NOMO-1 (cell line): Measurements from ENCODE around the gene BTBD9.

Experiments used
- DNase-seq, 2 experiments: peaks; one replicate each; lab custom pipeline; 2025; ENCODE audit not compliant: unreplicated experiment in 2 of 2; lab: John Stamatoyannopoulos, UW

BTBD9 gene

GRCh38 chr6:38403548-38403947 lies 236.2 kb downstream of the BTBD9 start:
- DNase-seq = no peak

- no peak for DNase-seq
These were observed 239.0 kb downstream of the BTBD9 start for GRCh38 chr6:38400764-38401163.

DNA sequence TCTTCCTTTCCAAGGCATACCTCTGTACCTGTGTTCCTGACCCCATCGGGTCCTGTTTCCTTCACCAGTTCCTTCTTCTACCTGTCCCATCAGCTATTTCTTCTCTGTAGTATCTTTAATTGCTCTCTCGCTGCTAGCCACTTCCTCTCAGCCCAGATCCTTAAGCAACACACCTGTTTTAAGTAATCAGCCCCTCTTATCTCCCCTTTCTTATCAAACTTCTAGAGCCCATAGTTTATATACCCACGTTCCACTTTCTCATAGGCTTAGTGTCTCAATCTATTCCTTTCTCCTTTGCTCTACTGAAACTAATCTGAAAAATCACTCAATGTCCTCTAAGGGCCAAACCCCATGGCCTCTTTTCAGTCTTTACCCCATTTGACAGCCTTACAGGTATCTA lies 239.6 kb downstream of the BTBD9 start:
- DNase-seq = no peak

DNA sequence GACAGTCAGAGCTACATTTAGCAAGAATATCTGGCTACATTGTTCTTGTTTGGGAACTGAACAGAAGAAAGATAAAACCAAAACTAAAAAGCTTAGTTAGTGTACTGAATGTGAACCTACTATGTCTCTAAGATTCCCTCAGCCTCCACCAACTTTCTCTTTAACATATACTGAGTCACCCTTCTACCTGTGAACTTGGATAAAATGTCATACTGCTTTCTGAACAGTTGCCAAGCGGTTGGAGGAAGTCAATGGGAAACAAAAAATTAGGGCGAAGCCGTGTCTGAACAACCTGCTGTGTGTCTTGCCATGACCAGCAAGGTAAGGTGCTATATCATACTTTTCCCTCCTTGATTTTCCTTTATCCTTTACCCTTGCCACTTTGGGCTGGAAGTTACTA lies 243.5 kb downstream of the BTBD9 start:
- no peak for DNase-seq

GRCh38 chr6:38393986-38394385 lies 245.7 kb downstream of the BTBD9 start:
- DNase-seq = no peak

DNA sequence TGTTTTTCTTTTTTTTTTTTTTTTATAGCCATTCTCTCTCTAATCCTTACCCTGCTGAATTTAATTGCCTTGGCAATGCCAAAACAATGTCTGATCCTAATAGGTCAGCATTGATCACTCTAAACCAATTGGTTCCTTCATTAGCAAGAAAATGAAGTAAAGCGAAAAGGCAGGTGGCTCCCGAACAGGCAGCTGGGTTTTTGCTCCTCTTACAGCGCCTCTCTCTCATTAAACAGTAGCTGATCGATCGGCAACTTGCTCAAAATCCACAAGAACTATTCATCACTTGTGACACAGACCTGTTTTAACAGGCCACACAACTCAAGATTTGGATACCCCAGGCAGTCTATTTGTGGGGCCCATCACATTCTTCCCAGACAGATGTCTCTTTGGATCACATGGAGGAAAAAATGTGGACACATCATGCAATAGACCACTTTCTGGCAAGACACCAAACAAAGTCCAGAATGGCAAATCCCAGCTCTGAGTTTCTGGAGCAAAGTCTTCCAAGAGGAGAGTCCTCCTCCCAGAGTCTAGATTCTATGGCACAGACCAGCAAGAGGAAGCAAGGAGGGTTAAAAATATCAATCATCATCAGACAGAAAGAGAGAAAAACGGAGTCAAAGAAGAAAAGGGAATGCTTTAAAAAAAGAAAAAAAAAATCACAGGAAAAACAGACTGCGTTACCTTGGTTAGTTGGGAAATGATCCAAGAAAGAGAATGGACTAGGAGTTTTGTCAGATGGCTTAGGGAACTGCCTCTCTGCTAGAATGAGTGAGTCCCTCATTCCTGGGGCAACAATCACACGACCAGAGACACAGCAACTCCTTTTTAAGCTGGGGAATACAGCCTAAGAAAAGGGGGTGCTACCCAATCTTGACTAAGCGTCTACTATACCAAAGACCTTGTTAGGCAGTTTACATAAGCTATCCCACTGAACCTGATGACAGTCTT lies 247.8 kb downstream of the BTBD9 start:
- DNase-seq = no peak

- DNase-seq = no peak
These were observed 248.5 kb downstream of the BTBD9 start for GRCh38 chr6:38391206-38391605.

GRCh38 chr6:38389875-38390274 lies 249.9 kb downstream of the BTBD9 start:
- no peak for DNase-seq

DNA sequence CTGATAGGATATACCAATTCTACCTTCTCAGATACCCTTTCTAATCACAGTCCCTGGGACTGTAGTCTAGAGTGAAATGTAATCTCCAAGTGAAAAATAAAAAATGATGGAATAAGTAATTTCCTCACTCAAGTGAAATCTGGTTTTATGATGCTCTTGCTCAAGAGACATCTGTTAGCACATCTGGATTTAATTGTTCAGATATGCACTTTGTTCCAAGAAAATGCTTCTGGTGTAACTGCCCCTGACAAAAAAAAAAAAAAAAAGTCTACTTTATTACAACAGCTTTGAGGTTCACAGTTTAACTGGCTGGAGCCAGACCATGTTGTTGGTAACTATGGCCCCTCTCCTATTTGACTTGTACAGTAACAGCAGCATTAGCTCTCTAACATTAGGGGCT lies 251.8 kb downstream of the BTBD9 start:
- DNase-seq = no peak

GRCh38 chr6:38387461-38387860 lies 252.3 kb downstream of the BTBD9 start:
- DNase-seq = no peak

DNA sequence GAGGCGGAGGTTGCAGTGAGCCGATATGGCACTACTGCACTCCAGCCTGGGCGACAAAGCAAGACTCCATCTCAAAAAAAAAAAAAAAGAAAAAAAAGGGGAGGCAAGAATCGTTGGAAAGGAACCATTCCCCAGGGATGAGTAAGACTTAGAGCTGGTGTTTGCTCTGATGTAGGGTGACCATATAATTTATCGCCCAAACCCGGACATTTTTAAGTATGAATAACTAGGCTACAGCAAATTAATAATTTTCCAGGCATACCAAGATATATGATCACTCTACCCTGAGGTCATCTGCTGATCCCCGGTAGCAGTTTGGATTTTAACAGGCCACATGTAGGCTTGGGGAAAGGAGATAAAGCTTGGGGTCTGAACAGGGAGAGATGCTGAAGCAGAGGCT lies 260.9 kb downstream of the BTBD9 start:
- no peak for DNase-seq

DNA sequence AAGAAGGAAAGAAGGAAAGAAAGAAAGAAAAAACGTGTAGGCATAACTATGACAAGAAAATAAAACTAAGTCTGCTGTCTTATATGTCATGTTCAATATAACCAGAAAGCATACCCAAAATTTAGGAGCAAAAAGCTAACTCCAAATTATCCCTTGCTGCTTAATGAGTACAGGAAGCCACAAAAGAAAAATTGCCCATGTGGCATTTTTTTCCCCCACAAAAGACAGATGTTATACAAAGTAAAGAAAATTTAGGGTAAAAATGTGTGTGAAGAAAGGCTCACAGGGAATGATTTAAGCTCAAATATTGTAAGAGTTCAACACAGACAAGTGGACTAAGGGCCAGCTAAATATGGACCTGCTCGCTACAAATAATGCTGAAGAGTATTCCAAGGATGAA lies 263.8 kb downstream of the BTBD9 start:
- DNase-seq = no peak

DNA sequence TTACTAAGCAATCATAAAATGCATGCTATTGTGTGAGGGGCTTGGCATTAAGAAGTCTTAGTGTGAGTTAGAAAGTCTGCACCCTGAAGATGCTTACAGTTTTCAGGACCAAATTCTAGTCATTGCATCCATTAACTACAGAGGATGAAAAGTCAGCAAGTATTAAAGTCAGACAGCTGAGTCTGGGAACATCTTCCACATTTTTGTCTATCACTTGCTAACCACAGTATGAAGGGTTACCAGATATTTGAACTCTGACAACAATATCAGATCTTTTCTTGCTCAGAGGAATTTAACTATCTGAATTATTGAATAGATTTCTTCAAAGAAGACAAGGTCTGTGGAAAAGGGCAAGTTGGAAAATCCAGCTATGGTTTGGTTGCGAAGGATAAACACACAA lies 264.4 kb downstream of the BTBD9 start:
- DNase-seq = no peak

- no peak for DNase-seq
These were observed 267.8 kb downstream of the BTBD9 start for GRCh38 chr6:38371881-38372280.

DNA sequence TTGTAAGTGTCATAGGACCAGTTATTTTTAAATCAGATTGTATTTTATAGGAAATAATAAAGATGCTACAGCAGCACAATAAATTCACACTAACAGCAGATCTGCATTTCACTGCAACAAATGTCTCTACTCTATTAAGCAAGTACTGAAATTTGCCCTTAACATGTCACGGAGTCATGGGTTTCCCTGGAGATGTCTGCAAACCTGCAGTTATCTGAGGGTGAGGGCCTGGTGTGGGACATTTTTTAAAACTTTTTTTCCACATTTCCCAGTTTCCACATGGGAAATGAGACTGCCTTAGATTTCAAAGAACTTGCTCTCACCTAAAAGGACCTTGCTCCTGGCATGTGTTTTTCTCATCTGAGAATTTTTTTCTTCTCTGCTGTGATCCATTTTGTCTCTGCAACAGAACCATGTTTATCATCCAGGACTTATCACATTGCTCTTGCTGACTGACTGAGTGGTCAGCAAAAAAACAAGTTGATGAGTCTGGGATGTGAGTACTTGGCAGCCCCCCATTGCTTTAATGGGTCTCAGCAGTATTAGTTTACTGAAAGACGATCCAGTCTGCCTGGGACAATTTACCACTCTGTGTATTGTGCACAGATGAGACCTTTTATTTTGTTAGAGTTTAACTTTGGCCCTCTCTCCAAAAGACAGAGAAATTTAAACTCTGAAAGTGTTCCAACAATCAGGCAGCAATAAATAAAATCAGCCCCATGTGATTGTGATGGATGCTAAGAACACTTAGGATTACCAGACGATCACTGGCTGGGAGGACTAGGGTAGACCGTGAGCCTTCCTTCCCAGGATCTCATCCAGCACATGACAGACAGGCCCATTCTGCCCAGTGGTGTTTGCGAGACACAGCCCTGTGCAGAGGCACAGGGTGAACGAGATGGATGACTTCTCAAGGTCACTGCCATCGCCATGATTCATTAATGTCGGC lies 268.8 kb downstream of the BTBD9 start:
- no peak for DNase-seq

GRCh38 chr6:38367231-38367630 lies 272.5 kb downstream of the BTBD9 start:
- DNase-seq = no peak

DNA sequence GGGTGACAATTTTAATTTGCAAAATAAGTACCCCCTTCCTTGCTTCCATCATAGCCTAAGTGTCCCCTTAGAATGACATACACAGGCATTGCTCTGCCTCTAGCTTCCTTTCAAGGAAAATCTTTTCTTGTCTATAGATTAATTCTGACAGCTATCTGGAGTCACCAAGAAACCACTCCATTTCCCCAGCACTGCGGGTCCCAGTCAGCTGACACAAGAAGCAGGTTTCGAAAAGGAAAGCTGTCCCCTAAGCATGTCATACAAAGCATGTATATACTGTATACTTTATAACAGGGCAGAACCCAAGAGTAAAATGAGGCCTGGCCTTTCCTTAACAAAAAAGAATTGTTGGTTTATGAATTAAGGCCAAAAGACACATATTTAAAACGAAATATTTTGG lies 273.5 kb downstream of the BTBD9 start:
- no peak for DNase-seq

DNA sequence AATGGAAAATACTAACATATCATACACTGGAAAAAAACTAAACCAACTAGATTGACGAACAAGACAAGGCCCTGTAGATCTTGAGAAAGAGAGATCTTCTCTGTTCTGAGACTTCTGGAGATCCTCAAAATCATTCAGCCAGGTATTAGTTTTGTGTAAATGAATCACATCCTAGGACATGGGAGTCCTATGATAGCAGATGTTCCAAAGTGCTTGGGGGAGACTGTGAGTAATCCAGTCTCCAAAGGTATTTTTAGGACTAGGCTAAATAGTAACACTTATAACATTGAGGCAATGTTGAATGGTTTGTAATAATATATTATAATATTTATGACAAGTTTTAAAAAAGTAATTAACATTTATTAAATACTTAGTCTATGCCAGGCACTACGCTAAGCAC lies 275.0 kb downstream of the BTBD9 start:
- DNase-seq = no peak

DNA sequence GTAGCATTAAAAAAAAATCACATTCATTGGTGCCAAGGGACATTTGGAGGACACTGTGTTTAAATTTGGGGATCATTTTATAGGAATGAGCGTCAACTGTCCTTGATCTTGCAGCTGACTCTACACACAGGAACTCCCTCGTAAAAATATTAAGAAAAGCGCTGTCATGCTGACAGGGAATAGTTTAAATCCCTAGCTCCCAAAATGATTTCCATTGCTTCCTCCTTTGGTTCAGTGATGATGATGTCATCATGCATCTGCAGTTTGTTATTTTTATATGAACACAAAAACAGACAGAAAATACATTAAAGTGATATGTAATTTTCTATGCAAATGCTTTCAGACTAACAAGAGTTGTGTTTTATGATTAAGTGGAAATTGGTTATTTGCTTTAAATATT lies 275.6 kb downstream of the BTBD9 start:
- DNase-seq = no peak

GRCh38 chr6:38355519-38355918 lies 284.2 kb downstream of the BTBD9 start:
- no peak for DNase-seq

DNA sequence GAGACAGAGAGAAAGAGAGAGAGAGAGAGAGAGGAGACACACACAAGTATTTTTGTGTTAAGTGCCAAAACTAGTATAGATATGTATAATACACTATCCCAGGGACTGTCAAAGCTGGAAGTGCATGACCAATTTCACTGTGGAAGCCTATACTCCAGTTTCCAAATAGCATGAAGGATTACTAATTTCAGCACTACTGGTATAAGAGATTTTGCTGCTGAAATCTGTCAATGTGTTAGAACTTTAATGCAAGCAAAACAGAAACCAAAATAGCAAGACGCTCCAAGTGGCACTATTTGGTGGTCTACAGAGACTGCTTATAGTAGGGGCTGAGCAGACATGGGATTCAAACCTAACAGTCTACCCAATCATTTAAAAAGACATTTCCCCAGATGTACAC lies 284.8 kb downstream of the BTBD9 start:
- no peak for DNase-seq

DNA sequence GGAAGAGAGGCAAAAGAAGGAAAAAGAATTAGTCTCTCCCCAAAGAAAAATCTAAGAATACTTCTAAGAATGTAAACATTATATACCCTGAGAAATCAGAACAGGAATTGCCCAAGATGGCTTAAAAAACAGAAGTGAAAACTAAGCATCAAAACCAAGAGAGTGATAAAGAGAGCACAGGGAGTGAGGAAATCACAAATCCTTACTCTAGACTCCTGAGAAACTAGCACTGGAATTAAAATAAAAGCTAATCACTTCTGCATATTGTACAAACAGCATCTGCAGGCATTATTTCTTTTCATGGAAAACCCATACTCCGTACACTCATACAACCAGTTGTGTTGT lies 285.7 kb downstream of the BTBD9 start:
- DNase-seq = peak in 1 of 2 experiments; percentile 54
